ENCODE data around the gene SLC35G2. TPM values are rescaled to one million over a fixed set of nuclear protein-coding genes. Genes with fewer than 3 reads are reported as not detected.

Gene SLC35G2
- polyA plus RNA-seq, 2 of the 4 experiments (the other 2 are of a cell fraction) = 17.2 to 34.8 TPM

DNA sequence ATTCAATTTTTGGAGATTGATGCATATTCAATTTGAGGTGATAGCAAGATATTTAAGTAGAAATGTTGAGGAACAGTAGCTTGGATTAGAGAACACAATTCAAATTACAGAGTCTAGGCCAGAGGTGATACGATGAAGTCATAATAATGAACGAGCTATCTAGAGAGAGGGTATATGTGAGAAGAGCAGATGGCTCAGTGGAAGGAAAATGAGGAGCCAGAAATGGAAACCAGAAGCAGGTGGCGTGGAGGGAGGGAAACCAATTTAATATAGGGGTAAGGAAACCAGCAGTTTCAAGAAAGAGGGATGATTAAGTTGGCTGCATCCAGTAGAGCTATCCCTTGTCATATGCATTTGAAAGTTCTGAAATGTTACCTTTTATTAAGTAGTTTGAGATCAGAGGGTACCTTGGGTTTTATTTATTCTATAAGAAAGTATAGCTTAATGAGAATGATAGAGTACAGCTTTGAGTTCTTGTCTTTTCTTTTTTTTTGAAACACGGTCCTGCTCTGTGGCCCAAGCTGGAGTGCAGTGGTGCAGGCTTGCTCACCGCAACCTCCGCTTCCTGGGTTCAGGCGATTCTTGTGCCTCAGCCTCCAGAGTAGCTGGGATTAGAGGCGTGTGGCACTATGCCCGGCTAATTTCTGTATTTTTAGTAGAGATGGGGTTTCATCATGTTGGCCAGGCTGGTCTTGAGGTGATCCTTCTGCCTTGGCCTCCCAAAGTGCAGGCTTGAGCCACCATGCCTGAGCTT lies 65.2 kb downstream of the SLC35G2 start:
- no peak overlapping the region for H3K4me2 ChIP-seq
- ChIA-PET CTCF (interaction anchor here (0.9 kb wide), 1 partner anchor 28 kb away, joined by 3 read pairs; no protein-coding TSS in a partner anchor), POLR2A (no interaction called here)
- no peak for ATAC-seq
- H3K4me3 ChIP-seq = no peak overlapping the region
- H3K27ac ChIP-seq = no peak overlapping the region
- H3K4me1 ChIP-seq = peaks cover 6% of the 10 kb centered on the region; the same call in 2 of the 3 replicates
- no peak for FAIRE-seq
- no peaks in the 10 kb centered on the region for H3K9me3 ChIP-seq
- WGBS (ENCODE audit: missing lambda C conversion rate) = 92% methylated on average over 9 of the region's 9 CpGs
- TF ChIP-seq MYC (IDR thresholded peaks at IDR 0.05; ENCODE audit: borderline replicate concordance, low read length) (no peak), SREBF2 (IDR thresholded peaks at IDR 0.05) (no peak), PHF8 (IDR thresholded peaks at IDR 0.05; ENCODE audit: borderline replicate concordance, low read depth) (no peak), KDM1A (IDR thresholded peaks at IDR 0.05; ENCODE audit: low read depth) (no peak), ZNF302 (CRISPR knock-in tag; IDR thresholded peaks at IDR 0.05) (no peak), RFX5 (IDR thresholded peaks at IDR 0.05) (no peak), HOXB13 (CRISPR knock-in tag; IDR thresholded peaks at IDR 0.05; ENCODE audit: low read depth) (no peak), EP300 (IDR thresholded peaks at IDR 0.05) (no peak), NPAS2 (CRISPR knock-in tag; IDR thresholded peaks at IDR 0.05; ENCODE audit: borderline replicate concordance) (no peak), GATA3 (IDR thresholded peaks at IDR 0.05; ENCODE audit: borderline replicate concordance) (no peak), ZC3H11A (IDR thresholded peaks at IDR 0.05) (no peak), MAFK (IDR thresholded peaks at IDR 0.05; ENCODE audit: partially characterized antibody) (no peak), TP53 (CRISPR knock-in tag; IDR thresholded peaks at IDR 0.05) (no peak), BCL3 (IDR thresholded peaks at IDR 0.05) (no peak), RARB (CRISPR knock-in tag; IDR thresholded peaks at IDR 0.05) (no peak), NFE2L2 (conservative IDR thresholded peaks at IDR 0.05; ENCODE audit: low read length) (no peak)
- TF ChIP-seq, protein P1, sequence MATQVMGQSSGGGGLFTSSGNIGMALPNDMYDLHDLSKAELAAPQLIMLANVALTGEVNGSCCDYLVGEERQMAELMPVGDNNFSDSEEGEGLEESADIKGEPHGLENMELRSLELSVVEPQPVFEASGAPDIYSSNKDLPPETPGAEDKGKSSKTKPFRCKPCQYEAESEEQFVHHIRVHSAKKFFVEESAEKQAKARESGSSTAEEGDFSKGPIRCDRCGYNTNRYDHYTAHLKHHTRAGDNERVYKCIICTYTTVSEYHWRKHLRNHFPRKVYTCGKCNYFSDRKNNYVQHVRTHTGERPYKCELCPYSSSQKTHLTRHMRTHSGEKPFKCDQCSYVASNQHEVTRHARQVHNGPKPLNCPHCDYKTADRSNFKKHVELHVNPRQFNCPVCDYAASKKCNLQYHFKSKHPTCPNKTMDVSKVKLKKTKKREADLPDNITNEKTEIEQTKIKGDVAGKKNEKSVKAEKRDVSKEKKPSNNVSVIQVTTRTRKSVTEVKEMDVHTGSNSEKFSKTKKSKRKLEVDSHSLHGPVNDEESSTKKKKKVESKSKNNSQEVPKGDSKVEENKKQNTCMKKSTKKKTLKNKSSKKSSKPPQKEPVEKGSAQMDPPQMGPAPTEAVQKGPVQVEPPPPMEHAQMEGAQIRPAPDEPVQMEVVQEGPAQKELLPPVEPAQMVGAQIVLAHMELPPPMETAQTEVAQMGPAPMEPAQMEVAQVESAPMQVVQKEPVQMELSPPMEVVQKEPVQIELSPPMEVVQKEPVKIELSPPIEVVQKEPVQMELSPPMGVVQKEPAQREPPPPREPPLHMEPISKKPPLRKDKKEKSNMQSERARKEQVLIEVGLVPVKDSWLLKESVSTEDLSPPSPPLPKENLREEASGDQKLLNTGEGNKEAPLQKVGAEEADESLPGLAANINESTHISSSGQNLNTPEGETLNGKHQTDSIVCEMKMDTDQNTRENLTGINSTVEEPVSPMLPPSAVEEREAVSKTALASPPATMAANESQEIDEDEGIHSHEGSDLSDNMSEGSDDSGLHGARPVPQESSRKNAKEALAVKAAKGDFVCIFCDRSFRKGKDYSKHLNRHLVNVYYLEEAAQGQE (IDR thresholded peaks at IDR 0.05) = no peak
- TF ChIP-seq, protein P2, sequence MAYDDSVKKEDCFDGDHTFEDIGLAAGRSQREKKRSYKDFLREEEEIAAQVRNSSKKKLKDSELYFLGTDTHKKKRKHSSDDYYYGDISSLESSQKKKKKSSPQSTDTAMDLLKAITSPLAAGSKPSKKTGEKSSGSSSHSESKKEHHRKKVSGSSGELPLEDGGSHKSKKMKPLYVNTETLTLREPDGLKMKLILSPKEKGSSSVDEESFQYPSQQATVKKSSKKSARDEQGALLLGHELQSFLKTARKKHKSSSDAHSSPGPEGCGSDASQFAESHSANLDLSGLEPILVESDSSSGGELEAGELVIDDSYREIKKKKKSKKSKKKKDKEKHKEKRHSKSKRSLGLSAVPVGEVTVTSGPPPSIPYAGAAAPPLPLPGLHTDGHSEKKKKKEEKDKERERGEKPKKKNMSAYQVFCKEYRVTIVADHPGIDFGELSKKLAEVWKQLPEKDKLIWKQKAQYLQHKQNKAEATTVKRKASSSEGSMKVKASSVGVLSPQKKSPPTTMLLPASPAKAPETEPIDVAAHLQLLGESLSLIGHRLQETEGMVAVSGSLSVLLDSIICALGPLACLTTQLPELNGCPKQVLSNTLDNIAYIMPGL (CRISPR knock-in tag; IDR thresholded peaks at IDR 0.05; ENCODE audit: borderline replicate concordance) = no peak
- no peak for DNase-seq (ENCODE audit: low read depth in 1 of 2, low spot score in 1 of 2)
